Lower leg skin (tissue), 4 donors: ENCODE measurements around the gene STK4. TPM values are rescaled to one million over a fixed set of nuclear protein-coding genes. Genes with fewer than 3 reads are reported as not detected.
"Not testable (repeated sequence)": the region's sequence is repeated elsewhere in the genome, so short reads cannot be mapped to it uniquely, and the experiment has no call there.

Experiments
- DNase-seq, 2 donors: peaks; one replicate each; pipeline ENCODE4 v3.0.0-alpha.2; 2019; ENCODE audit warnings: low spot score in 2 of 2
- H3K4me3 ChIP-seq: fragments of 200-600 bp; sonication (generic); 2 replicates; pipeline ENCODE4 v1.5.1; 2017; ENCODE audit warnings: mild to moderate bottlenecking, low read depth; ENCODE audit not compliant: poor library complexity, severe bottlenecking
- POLR2A ChIP-seq, 2 donors: fragments of 450-650 bp; IDR thresholded peaks; one replicate each; pipeline ENCODE4 v1.6.1; 2016 to 2017; ENCODE audit warnings: antibody characterized with exemption in 2 of 2, mild to moderate bottlenecking in 1 of 2, moderate library complexity in 1 of 2
- WGBS, 2 donors: methylation state at CpG; one replicate each; pipeline ENCODE4 v1.1.5; 2018; 5-methylcytosine and 5-hydroxymethylcytosine counted together
- intact Hi-C: fragments of 100-400 bp; cut with DNase I; formaldehyde crosslinking; loops from one replicate; pipeline ENCODE4 v1.15.0; 2023; ENCODE audit warnings: low total_unique reads
- total RNA-seq, 4 donors: library from RNA; depleted of rRNA; stranded (reverse); fragments of >200 nt; gene quantifications; one replicate each; pipeline ENCODE4 v1.1.0, GENCODE V29; 2016
- TF ChIP-seq, protein P1 (sequence below), 3 donors: fragments of 450-650 bp; IDR thresholded peaks; one replicate each; pipeline ENCODE4 v1.5.1; 2016; ENCODE audit warnings: antibody characterized with exemption in 3 of 3, mild to moderate bottlenecking in 3 of 3, moderate library complexity in 2 of 3

The STK4 gene
- total RNA-seq, 4 donors from 2014 or later: 27.0 to 37.4 (median 28.2) TPM

- TF ChIP-seq, protein P1, sequence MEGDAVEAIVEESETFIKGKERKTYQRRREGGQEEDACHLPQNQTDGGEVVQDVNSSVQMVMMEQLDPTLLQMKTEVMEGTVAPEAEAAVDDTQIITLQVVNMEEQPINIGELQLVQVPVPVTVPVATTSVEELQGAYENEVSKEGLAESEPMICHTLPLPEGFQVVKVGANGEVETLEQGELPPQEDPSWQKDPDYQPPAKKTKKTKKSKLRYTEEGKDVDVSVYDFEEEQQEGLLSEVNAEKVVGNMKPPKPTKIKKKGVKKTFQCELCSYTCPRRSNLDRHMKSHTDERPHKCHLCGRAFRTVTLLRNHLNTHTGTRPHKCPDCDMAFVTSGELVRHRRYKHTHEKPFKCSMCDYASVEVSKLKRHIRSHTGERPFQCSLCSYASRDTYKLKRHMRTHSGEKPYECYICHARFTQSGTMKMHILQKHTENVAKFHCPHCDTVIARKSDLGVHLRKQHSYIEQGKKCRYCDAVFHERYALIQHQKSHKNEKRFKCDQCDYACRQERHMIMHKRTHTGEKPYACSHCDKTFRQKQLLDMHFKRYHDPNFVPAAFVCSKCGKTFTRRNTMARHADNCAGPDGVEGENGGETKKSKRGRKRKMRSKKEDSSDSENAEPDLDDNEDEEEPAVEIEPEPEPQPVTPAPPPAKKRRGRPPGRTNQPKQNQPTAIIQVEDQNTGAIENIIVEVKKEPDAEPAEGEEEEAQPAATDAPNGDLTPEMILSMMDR (IDR thresholded peaks at IDR 0.05): no peak
- TF ChIP-seq POLR2A (IDR thresholded peaks at IDR 0.05): no peak
- no peak overlapping the region for H3K4me3 ChIP-seq
- no peak for DNase-seq
- intact Hi-C loops: loop anchor here (10.0 kb wide), 1 partner anchor 277 kb away; no protein-coding TSS in a partner anchor
Observed at GRCh38 chr20:45017857-45018256, 51.5 kb downstream of the STK4 start.

- no peak for DNase-seq
- WGBS, 2 donors: 67 to 69% methylated on average over 4 of the region's 4 CpGs
- H3K4me3 ChIP-seq: no peak overlapping the region
- TF ChIP-seq, protein P1 (IDR thresholded peaks at IDR 0.05): no peak
- no peak for TF ChIP-seq POLR2A (IDR thresholded peaks at IDR 0.05)
- intact Hi-C loops: loop anchor here (10.0 kb wide), 1 partner anchor 276 kb away; no protein-coding TSS in a partner anchor
Observed at GRCh38 chr20:45019027-45019761, 52.9 kb downstream of the STK4 start.

GRCh38 chr20:45019762-45020123 is 53.4 kb downstream of the STK4 start:
- DNase-seq: no peak
- WGBS, 2 donors: 50 to 73% methylated on average over 1 of the region's 1 CpG
- intact Hi-C loops: loop anchor here (10.0 kb wide), 1 partner anchor 275 kb away; no protein-coding TSS in a partner anchor
- H3K4me3 ChIP-seq: no peak overlapping the region
- TF ChIP-seq POLR2A (IDR thresholded peaks at IDR 0.05): no peak
- TF ChIP-seq, protein P1 (IDR thresholded peaks at IDR 0.05): no peak

DNA sequence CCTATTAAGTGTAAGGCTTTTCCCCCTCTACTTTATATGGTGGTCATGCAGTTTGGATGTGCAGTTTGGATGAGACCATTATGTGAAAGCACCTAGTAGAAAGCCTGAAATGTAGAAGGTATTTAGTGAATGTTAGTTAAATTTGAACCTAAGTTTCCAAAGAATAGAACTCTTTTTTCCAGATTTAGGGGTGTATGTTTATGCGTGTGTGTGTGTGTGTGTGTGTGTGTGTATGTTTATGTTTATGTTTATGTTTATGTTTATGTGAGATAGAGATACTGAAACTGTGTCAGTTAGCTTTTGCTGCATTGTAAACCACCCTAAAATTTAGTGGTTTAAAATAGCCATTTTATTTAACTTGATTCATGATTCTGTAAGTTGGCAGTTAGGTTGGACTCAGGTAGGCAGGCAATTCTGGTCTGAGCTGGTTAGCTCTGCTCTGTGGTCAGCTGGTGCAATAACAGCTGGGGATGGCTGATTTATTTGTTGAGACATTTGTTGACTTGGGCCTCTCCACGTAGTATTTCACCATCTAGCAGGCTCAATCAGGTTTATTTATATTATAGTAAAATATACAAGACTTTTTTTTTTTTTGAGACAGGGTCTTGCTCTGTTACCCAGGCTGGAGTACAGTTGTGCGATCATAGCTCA is 54.0 kb downstream of the STK4 start:
- 79 to 80% methylated on average over 3 of the region's 3 CpGs for WGBS, 2 donors
- no peak overlapping the region for H3K4me3 ChIP-seq
- no peak for TF ChIP-seq POLR2A (IDR thresholded peaks at IDR 0.05)
- TF ChIP-seq, protein P1 (IDR thresholded peaks at IDR 0.05): no peak
- no peak for DNase-seq
- intact Hi-C loops: no loop called here

DNA sequence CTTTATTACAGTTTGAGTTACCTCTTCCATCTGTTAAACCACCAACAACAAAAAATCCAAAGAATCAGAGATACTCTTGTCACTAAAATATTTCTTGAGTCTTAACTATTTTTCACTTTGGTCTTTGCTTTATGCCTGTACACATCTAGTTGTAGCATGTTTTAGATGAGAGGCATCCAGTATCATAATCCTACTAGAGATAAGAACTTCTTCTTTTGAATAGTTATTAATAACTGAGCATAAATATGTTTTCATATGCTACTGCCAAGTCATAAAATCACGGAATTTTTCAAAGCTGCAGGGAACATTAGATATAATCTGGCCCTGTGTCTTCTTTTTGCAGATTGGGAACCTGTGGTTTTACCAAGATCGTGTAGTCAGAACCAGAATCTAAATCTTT is 55.3 kb downstream of the STK4 start:
- 26 to 38% methylated on average over 2 of the region's 2 CpGs for WGBS, 2 donors
- H3K4me3 ChIP-seq: no peak overlapping the region
- DNase-seq: no peak
- intact Hi-C loops: no loop called here
- no peak for TF ChIP-seq POLR2A (IDR thresholded peaks at IDR 0.05)
- TF ChIP-seq, protein P1 (IDR thresholded peaks at IDR 0.05): no peak

- WGBS, 2 donors: 72 to 75% methylated on average over 2 of the region's 2 CpGs
- intact Hi-C loops, H3K4me3 ChIP-seq, DNase-seq: not testable (repeated sequence)
Observed at GRCh38 chr20:45023140-45023539, 56.8 kb downstream of the STK4 start.
